HG03575 (cell line): ENCODE data around the gene FBXO7.

ENCODE experiments used
- ATAC-seq: cut with Tn5 transposase; IDR thresholded peaks from one replicate; pipeline ENCODE4 v1.9.1; 2021; ENCODE audit not compliant: unreplicated experiment, insufficient number of reproducible peaks, low FRiP score; ENCODE audit errors: extremely low read depth

Gene FBXO7

GRCh38 chr22:32527756-32528155, 53.1 kb downstream of the FBXO7 start:
- no peak for ATAC-seq

- no peak for ATAC-seq
Observed at GRCh38 chr22:32528316-32528715, 53.7 kb downstream of the FBXO7 start.

GRCh38 chr22:32528984-32529982, 54.7 kb downstream of the FBXO7 start:
- no peak for ATAC-seq

GRCh38 chr22:32531228-32531627, 56.6 kb downstream of the FBXO7 start:
- ATAC-seq = no peak

GRCh38 chr22:32531931-32532819, 57.6 kb downstream of the FBXO7 start:
- ATAC-seq = no peak

GRCh38 chr22:32532820-32533128, 58.2 kb downstream of the FBXO7 start:
- no peak for ATAC-seq

GRCh38 chr22:32533265-32534111, 58.9 kb downstream of the FBXO7 start:
- no peak for ATAC-seq

- ATAC-seq = no peak
Observed at GRCh38 chr22:32534252-32535235, 59.9 kb downstream of the FBXO7 start.

GRCh38 chr22:32535531-32536190, 61.0 kb downstream of the FBXO7 start:
- no peak for ATAC-seq

GRCh38 chr22:32536352-32536751, 61.7 kb downstream of the FBXO7 start:
- ATAC-seq = no peak

- no peak for ATAC-seq
Observed at GRCh38 chr22:32538521-32538920, 63.9 kb downstream of the FBXO7 start.

- no peak for ATAC-seq
Observed at GRCh38 chr22:32539631-32540421, 65.2 kb downstream of the FBXO7 start.

- no peak for ATAC-seq
Observed at GRCh38 chr22:32541481-32541880, 66.9 kb downstream of the FBXO7 start.

GRCh38 chr22:32542066-32542676, 67.6 kb downstream of the FBXO7 start:
- ATAC-seq = no peak

- no peak for ATAC-seq
Observed at GRCh38 chr22:32542677-32543357, 68.2 kb downstream of the FBXO7 start.
